HepG2 (cell line): ENCODE measurements around the gene LRRC42. TPM values are rescaled to one million over a fixed set of nuclear protein-coding genes. Genes with fewer than 3 reads are reported as not detected.

Experiments used
- ATAC-seq: fragments of 200-7000 bp; cut with Tn5 transposase; 3 replicates; pipeline ENCODE4 v1.9.1; 2020; ENCODE audit warnings: mild to moderate bottlenecking, moderate library complexity
- BruUV-seq: library from RNA; stranded (reverse); fragments of 400-500 nt; replicated peaks from 2 replicates; lab custom pipeline; 2021; lab: Mats Ljungman, UMichigan
- CTCF ChIA-PET: fragments of 300-600 bp; formaldehyde crosslinking; extraction: SDS; loops from one replicate; lab custom pipeline; 2021; ENCODE audit warnings: low total read pairs, inconsistent platforms, low intra/inter-chr PET ratio; lab: Yijun Ruan, JAX
- POLR2A ChIA-PET: fragments of 350-600 bp; sonication (Branson Sonifier 250); formaldehyde crosslinking; loops from one replicate; lab custom pipeline; 2020; ENCODE audit warnings: antibody characterized with exemption, inconsistent platforms; lab: Yijun Ruan, JAX
- DNase-seq: peaks from one replicate; pipeline ENCODE4 v3.0.0-alpha.2; 2015; ENCODE audit warnings: low spot score
- FAIRE-seq: peaks from 3 replicates; lab custom pipeline; 2011; peaks lifted over from hg19 to GRCh38; lab: Jason Lieb, UNC
- H2AFZ ChIP-seq: one replicate; pipeline ENCODE4 v1.6.1; 2011; ENCODE audit warnings: low read length, inconsistent platforms
- H3K27ac ChIP-seq: fragments of 300-600 bp; 3 replicates; pipeline ENCODE4 v1.8.0; 2011; ENCODE audit warnings: mixed run types, mild to moderate bottlenecking, mixed read lengths, low read length, inconsistent platforms; ENCODE audit not compliant: insufficient read depth; ENCODE audit errors: extremely low read length
- H3K27me3 ChIP-seq, 2 experiments: fragments of 200-600 bp in 1 of 2; 2 replicates in 1 of 2; 3 replicates in 1 of 2; pipeline versions ENCODE4 v1.6.0 to v1.8.0; 2011; ENCODE audit warnings: low read length in 2 of 2, mild to moderate bottlenecking in 2 of 2, moderate library complexity in 2 of 2, inconsistent platforms in 1 of 2; ENCODE audit not compliant: insufficient read depth in 2 of 2, control insufficient read depth in 1 of 2
- H3K36me3 ChIP-seq, 2 experiments: fragments of 200-600 bp in 1 of 2; replicated peaks in 1 of 2; 2 replicates in 1 of 2; 3 replicates in 1 of 2; pipeline versions ENCODE4 v1.5.1 to v1.8.0; 2011; ENCODE audit warnings: low read length in 2 of 2, inconsistent platforms in 1 of 2; ENCODE audit not compliant: insufficient read depth in 2 of 2, control insufficient read depth in 1 of 2
- H3K4me1 ChIP-seq: 2 replicates; pipeline ENCODE4 v1.5.1; 2012; ENCODE audit warnings: low read length, inconsistent platforms; ENCODE audit not compliant: insufficient read depth
- H3K4me2 ChIP-seq: 2 replicates; pipeline ENCODE4 v1.6.0; 2011; ENCODE audit warnings: low read depth, low read length, inconsistent platforms
- H3K4me3 ChIP-seq, 3 experiments: fragments of 200-600 bp in 1 of 3; sonication (generic), shearing (Covaris generic) in 1 of 3; replicated peaks in 1 of 3; 2 replicates each; pipeline ENCODE4 v1.5.1; 2011 to 2016; ENCODE audit warnings: low read length in 3 of 3, inconsistent platforms in 2 of 3, low read depth in 2 of 3, mild to moderate bottlenecking in 2 of 3, control low read depth in 1 of 3, mixed read lengths in 1 of 3; ENCODE audit not compliant: insufficient read depth in 1 of 3
- H3K79me2 ChIP-seq: one replicate; pipeline ENCODE4 v1.6.1; 2011; ENCODE audit warnings: low read length, inconsistent platforms; ENCODE audit not compliant: insufficient read depth
- H3K9ac ChIP-seq: 2 replicates; pipeline ENCODE4 v1.6.0; 2011; ENCODE audit warnings: mild to moderate bottlenecking, low read depth, low read length, inconsistent platforms; ENCODE audit not compliant: insufficient read depth
- H3K9me3 ChIP-seq: 2 replicates; pipeline ENCODE4 v1.5.1; 2012; ENCODE audit warnings: mild to moderate bottlenecking, low read length
- H4K20me1 ChIP-seq: 2 replicates; pipeline ENCODE4 v1.6.0; 2011; ENCODE audit warnings: inconsistent platforms, mild to moderate bottlenecking, low read length, moderate library complexity; ENCODE audit not compliant: insufficient read depth
- DBP ChIP-seq: sonication (generic); formaldehyde crosslinking; IDR thresholded peaks from 2 replicates; pipeline ENCODE4 v1.4.0; 2020; ENCODE audit warnings: missing genetic modification reagents; ENCODE audit errors: not compliant biosample characterization
- HMGXB4 ChIP-seq, 2 experiments: sonication (generic) in 1 of 2; formaldehyde crosslinking in 1 of 2; IDR thresholded peaks; 2 replicates each; pipeline versions ENCODE4 v1.4.0 to v1.6.1; 2018 to 2020; ENCODE audit warnings: missing genetic modification reagents in 2 of 2, borderline replicate concordance in 1 of 2, low read depth in 1 of 2, mild to moderate bottlenecking in 1 of 2, missing biosample characterization in 1 of 2
- HOXA5 ChIP-seq: sonication (generic); formaldehyde crosslinking; IDR thresholded peaks from 2 replicates; pipeline ENCODE4 v1.4.0; 2020; ENCODE audit warnings: missing genetic modification reagents
- NBN ChIP-seq: fragments of 450-650 bp; conservative IDR thresholded peaks from 2 replicates; pipeline ENCODE4 v1.6.1; 2017
- PRMT3 ChIP-seq: sonication (generic); formaldehyde crosslinking; IDR thresholded peaks from 2 replicates; pipeline ENCODE4 v1.8.1; 2022; ENCODE audit warnings: low read depth, mild to moderate bottlenecking, moderate library complexity, missing genetic modification reagents, borderline replicate concordance
- RBM39 ChIP-seq: fragments of 200-400 bp; formaldehyde crosslinking; IDR thresholded peaks from one replicate; pipeline ENCODE4 v1.6.1; 2018; ENCODE audit warnings: antibody characterized with exemption, mild to moderate bottlenecking, low read depth, low read length; ENCODE audit not compliant: poor library complexity, severe bottlenecking
- SMARCC2 ChIP-seq: fragments of 450-650 bp; IDR thresholded peaks from 2 replicates; pipeline ENCODE4 v1.6.1; 2017; ENCODE audit warnings: antibody characterized with exemption, mild to moderate bottlenecking
- SMARCE1 ChIP-seq: fragments of 450-650 bp; IDR thresholded peaks from 2 replicates; pipeline ENCODE4 v1.6.1; 2017; ENCODE audit warnings: borderline replicate concordance
- SOX5 ChIP-seq: IDR thresholded peaks from 2 replicates; pipeline ENCODE4 v1.6.1; 2016; ENCODE audit warnings: borderline replicate concordance
- YEATS2 ChIP-seq: sonication (generic); formaldehyde crosslinking; IDR thresholded peaks from 2 replicates; pipeline ENCODE4 v1.4.0; 2020; ENCODE audit warnings: missing genetic modification reagents, borderline replicate concordance
- ZEB1 ChIP-seq: IDR thresholded peaks from 2 replicates; pipeline ENCODE4 v1.6.1; 2012; ENCODE audit warnings: mild to moderate bottlenecking, low read depth, inconsistent platforms; ENCODE audit not compliant: insufficient replicate concordance
- WGBS: methylation state at CpG from one replicate; pipeline ENCODE4 v1.1.6; 2017; ENCODE audit warnings: low lambda C conversion rate; 5-methylcytosine and 5-hydroxymethylcytosine counted together
- in situ Hi-C: cut with HindIII; loops from 2 replicates; pipeline ENCODE4 v1.10.0; 2017; ENCODE audit warnings: low pct_unique_long_range_greater_than_20kb; ENCODE audit not compliant: extremely low pct_ligation_motif_present
- intact Hi-C: fragments of 100-400 bp; cut with micrococcal nuclease; formaldehyde crosslinking; loops from one replicate; pipeline ENCODE4 v1.10.0; 2022; ENCODE audit not compliant: unreplicated experiment
- polyA plus RNA-seq, 8 experiments: library from polyadenylated mRNA; depleted of rRNA in 3 of 8; stranded (reverse) in 7 of 8; unstranded in 1 of 8; fragments of >200 nt; fragmentation: Illumina TruSeq in 4 of 8; extraction: Trizol in 4 of 8; gene quantifications; 2 replicates each; pipeline versions ENCODE4 v1.2.1 to v1.2.3, GENCODE V29; 2011 to 2016; ENCODE audit warnings: low read depth in 4 of 8, missing spikeins in 1 of 8, mixed read lengths in 1 of 8; ENCODE audit not compliant: insufficient read depth in 1 of 8
- total RNA-seq, 5 experiments: library from RNA; depleted of rRNA; stranded (reverse); fragments of >200 nt; fragmentation: Illumina TruSeq; extraction: Trizol; gene quantifications; 2 replicates each; pipeline ENCODE4 v1.2.3, GENCODE V29; 2016; ENCODE audit warnings: low read depth in 1 of 5

LRRC42 gene
- total and polyA plus RNA-seq, 2 of the 13 experiments (the other 11 are each of a cell fraction or from before 2014, with no cell fraction given) = 30.6 to 43.6 TPM

- Histone ChIP-seq H2AFZ (no peak overlapping the region), H4K20me1 (no peaks in the 10 kb centered on the region), H3K36me3 (no peaks in the 10 kb centered on the region), H3K9ac (no peak overlapping the region), H3K4me1 (peaks cover 21% of the 10 kb centered on the region), H3K79me2 (no peaks in the 10 kb centered on the region), H3K4me2 (no peak overlapping the region), H3K4me3 (no peak overlapping the region), H3K27me3 (no peaks in the 10 kb centered on the region), H3K9me3 (no peaks in the 10 kb centered on the region), H3K27ac (no peak overlapping the region)
- ChIA-PET CTCF (no interaction called here), POLR2A (no interaction called here)
- intact Hi-C loops = no loop called here
- TF ChIP-seq ZEB1 (no peak), SMARCE1 (no peak), HOXA5 (CRISPR knock-in tag) (no peak), SMARCC2 (no peak), RBM39 (no peak), HMGXB4 (CRISPR knock-in tag; IDR thresholded peaks at IDR 0.05; ENCODE audit: borderline replicate concordance in 1 of 2, low read depth in 1 of 2) (no peak), YEATS2 (CRISPR knock-in tag) (no peak), PRMT3 (no peak), NBN (no peak), DBP (CRISPR knock-in tag) (no peak), SOX5 (CRISPR knock-in tag) (no peak)
- in situ Hi-C loops = no loop called here
- WGBS = 74% methylated on average over 3 of the region's 3 CpGs
- FAIRE-seq (no peak), ATAC-seq (no peak), DNase-seq (no peak)
- no TSS peak for BruUV-seq
Measured at GRCh38 chr1:53986458-53986857, 40.3 kb downstream of the LRRC42 start.
